HCT116 (cell line): Measurements from ENCODE around the gene MIPEP. TPM values are rescaled to one million over a fixed set of nuclear protein-coding genes. Genes with fewer than 3 reads are reported as not detected.

Source experiments
- ATAC-seq: fragments of 200-7000 bp; cut with Tn5 transposase; 2 replicates; pipeline ENCODE4 v1.9.1; 2020; ENCODE audit warnings: mild to moderate bottlenecking, moderate library complexity
- BruUV-seq: library from RNA; stranded (reverse); fragments of 400-500 nt; replicated peaks from 2 replicates; lab custom pipeline; 2021; lab: Mats Ljungman, UMichigan
- CTCF ChIA-PET: fragments of 300-600 bp; sonication (Branson Sonifier 250); formaldehyde crosslinking; loops from one replicate; lab custom pipeline; 2021; ENCODE audit warnings: antibody characterized with exemption; lab: Charles Lee
- POLR2A ChIA-PET: fragments of 300-600, 350-600 bp; sonication (Branson Sonifier 250); formaldehyde crosslinking; loops from one replicate; lab custom pipeline; 2021; ENCODE audit warnings: antibody characterized with exemption; lab: Charles Lee
- RAD21 ChIA-PET, 2 experiments: fragments of 300-600 bp; sonication (Branson Sonifier 250); formaldehyde crosslinking; loops; one replicate each; lab custom pipeline; 2023; ENCODE audit warnings: low total read pairs in 2 of 2; ENCODE audit not compliant: uncharacterized antibody in 2 of 2, unreplicated experiment in 2 of 2, low non-redundant PET in 1 of 2; lab: Charles Lee
- DNase-seq: peaks from one replicate; pipeline ENCODE4 v3.0.0-alpha.2; 2010; ENCODE audit warnings: low read depth, low spot score
- H2AFZ ChIP-seq: fragments of 200-600 bp; shearing (Covaris generic), sonication (generic); 2 replicates; pipeline ENCODE4 v1.6.1; 2017; ENCODE audit warnings: low read depth, mixed run types, mixed read lengths, antibody characterized with exemption, low read length; ENCODE audit not compliant: poor library complexity, severe bottlenecking
- H3K27ac ChIP-seq: 2 replicates; pipeline ENCODE4 v1.5.1; 2012; ENCODE audit warnings: low read depth, low read length
- H3K27me3 ChIP-seq: fragments of 200-600 bp; sonication (generic); 2 replicates; pipeline ENCODE4 v1.6.1; 2016; ENCODE audit warnings: mixed run types, low read length, mixed read lengths; ENCODE audit not compliant: insufficient read depth
- H3K36me3 ChIP-seq, 2 experiments: fragments of 200-500 bp in 1 of 2; fragments of 200-600 bp in 1 of 2; sonication (Bioruptor generic) in 1 of 2; sonication (generic) in 1 of 2; 2 replicates each; pipeline versions ENCODE4 v1.5.1 to v1.6.1; 2014 to 2016; ENCODE audit warnings: low read length in 2 of 2, inconsistent platforms in 1 of 2, mixed read lengths in 1 of 2, mixed run types in 1 of 2; ENCODE audit not compliant: insufficient read depth in 2 of 2, control insufficient read depth in 1 of 2
- H3K4me1 ChIP-seq, 2 experiments: fragments of 200-600 bp in 1 of 2; sonication (generic) in 1 of 2; 2 replicates each; pipeline versions ENCODE4 v1.5.1 to v1.6.1; 2012 to 2017; ENCODE audit warnings: low read length in 2 of 2, inconsistent platforms in 1 of 2, mild to moderate bottlenecking in 1 of 2, mixed read lengths in 1 of 2, mixed run types in 1 of 2, moderate library complexity in 1 of 2; ENCODE audit not compliant: insufficient read depth in 2 of 2, control insufficient read depth in 1 of 2
- H3K4me2 ChIP-seq: fragments of 200-600 bp; sonication (generic); 2 replicates; pipeline ENCODE4 v1.6.1; 2017; ENCODE audit warnings: mixed run types, low read length, mixed read lengths
- H3K4me3 ChIP-seq, 2 experiments: fragments of 200-600 bp in 1 of 2; sonication (generic) in 1 of 2; replicated peaks in 1 of 2; 2 replicates each; pipeline ENCODE4 v1.5.1; 2011 to 2016; ENCODE audit warnings: low read length in 2 of 2, control low read depth in 1 of 2, low read depth in 1 of 2, mild to moderate bottlenecking in 1 of 2, mixed read lengths in 1 of 2, mixed run types in 1 of 2
- H3K79me2 ChIP-seq: fragments of 200-600 bp; sonication (generic); 2 replicates; pipeline ENCODE4 v1.6.1; 2017; ENCODE audit warnings: mild to moderate bottlenecking, mixed run types, low read length, moderate library complexity, mixed read lengths; ENCODE audit not compliant: insufficient read depth
- H3K9ac ChIP-seq: fragments of 200-600 bp; sonication (generic); 2 replicates; pipeline ENCODE4 v1.6.1; 2016; ENCODE audit warnings: low read length, mixed read lengths
- H3K9me2 ChIP-seq: fragments of 200-600 bp; sonication (generic), shearing (Covaris generic); 2 replicates; pipeline ENCODE4 v1.6.1; 2017; ENCODE audit warnings: mixed run types, mild to moderate bottlenecking, moderate library complexity; ENCODE audit not compliant: insufficient read depth
- H3K9me3 ChIP-seq, 2 experiments: fragments of 200-500 bp in 1 of 2; fragments of 200-600 bp in 1 of 2; sonication (Bioruptor generic) in 1 of 2; sonication (generic) in 1 of 2; 2 replicates each; pipeline ENCODE4 v1.6.1; 2014 to 2017; ENCODE audit warnings: low read length in 2 of 2, mixed read lengths in 2 of 2, inconsistent platforms in 1 of 2, low read depth in 1 of 2, mild to moderate bottlenecking in 1 of 2, mixed run types in 1 of 2, moderate library complexity in 1 of 2; ENCODE audit not compliant: control insufficient read depth in 1 of 2, insufficient read depth in 1 of 2
- H4K20me1 ChIP-seq: fragments of 200-600 bp; sonication (generic), shearing (Covaris generic); 2 replicates; pipeline ENCODE4 v1.6.1; 2017; ENCODE audit warnings: mixed run types, mild to moderate bottlenecking, moderate library complexity; ENCODE audit not compliant: insufficient read depth
- CBX3 ChIP-seq: IDR thresholded peaks from 2 replicates; pipeline ENCODE4 v1.6.1; 2012; ENCODE audit warnings: low read depth
- CEBPB ChIP-seq: IDR thresholded peaks from 2 replicates; pipeline ENCODE4 v1.6.1; 2012; ENCODE audit warnings: low read depth
- EGR1 ChIP-seq: IDR thresholded peaks from 2 replicates; pipeline ENCODE4 v1.6.1; 2012; ENCODE audit warnings: low read depth
- ELF1 ChIP-seq: IDR thresholded peaks from 2 replicates; pipeline ENCODE4 v1.6.1; 2012; ENCODE audit warnings: low read depth, borderline replicate concordance
- EZH2 ChIP-seq: fragments of 200-600 bp; sonication (generic); IDR thresholded peaks from 2 replicates; pipeline ENCODE4 v1.6.1; 2017; ENCODE audit warnings: antibody characterized with exemption, mixed run types
- EZH2phosphoT487 ChIP-seq: fragments of 200-600 bp; IDR thresholded peaks from 2 replicates; pipeline ENCODE4 v1.6.1; 2018; ENCODE audit warnings: antibody characterized with exemption, borderline replicate concordance
- FOSL1 ChIP-seq: IDR thresholded peaks from 2 replicates; pipeline ENCODE4 v1.6.1; 2012; ENCODE audit warnings: low read depth
- JUND ChIP-seq: IDR thresholded peaks from 2 replicates; pipeline ENCODE4 v1.6.1; 2012
- POLR2A ChIP-seq: IDR thresholded peaks from 2 replicates; pipeline ENCODE4 v1.7.0; 2011; ENCODE audit warnings: borderline replicate concordance; ENCODE audit not compliant: insufficient read depth, insufficient read length; ENCODE audit errors: extremely low read depth
- POLR2AphosphoS5 ChIP-seq: IDR thresholded peaks from 2 replicates; pipeline ENCODE4 v1.6.1; 2011; ENCODE audit warnings: mild to moderate bottlenecking, low read depth, low read length, moderate library complexity
- RAD21 ChIP-seq: IDR thresholded peaks from 2 replicates; pipeline ENCODE4 v1.6.1; 2012; ENCODE audit warnings: low read depth, mild to moderate bottlenecking
- SIN3A ChIP-seq: IDR thresholded peaks from 2 replicates; pipeline ENCODE4 v1.6.1; 2012; ENCODE audit warnings: low read depth
- SRF ChIP-seq: IDR thresholded peaks from 2 replicates; pipeline ENCODE4 v1.6.1; 2012; ENCODE audit warnings: low read depth
- TCF7L2 ChIP-seq: IDR thresholded peaks from 2 replicates; pipeline ENCODE4 v1.7.0; 2011; ENCODE audit warnings: borderline replicate concordance, inconsistent platforms; ENCODE audit not compliant: insufficient read depth, insufficient read length; ENCODE audit errors: extremely low read depth
- ZNF274 ChIP-seq: fragments of 200-500 bp; sonication (Bioruptor generic); IDR thresholded peaks from 2 replicates; pipeline ENCODE4 v1.6.1; 2014; ENCODE audit warnings: mild to moderate bottlenecking, low read depth, low read length, inconsistent platforms
- intact Hi-C: fragments of 100-400 bp; cut with micrococcal nuclease; formaldehyde crosslinking; loops from 2 replicates; pipeline ENCODE4 v1.10.0; 2022
- total RNA-seq: library from RNA; stranded (reverse); gene quantifications from one replicate; pipeline ENCODE4 v1.2.1, GENCODE V29; 2021; ENCODE audit not compliant: unreplicated experiment
- TF ChIP-seq, protein P1 (sequence below): IDR thresholded peaks from 2 replicates; pipeline ENCODE4 v1.6.1; 2012; ENCODE audit warnings: low read depth
- TF ChIP-seq, protein P2 (sequence below): IDR thresholded peaks from 2 replicates; pipeline ENCODE4 v1.6.1; 2012
- TF ChIP-seq, protein P3 (sequence below): IDR thresholded peaks from 2 replicates; pipeline ENCODE4 v1.6.1; 2011; ENCODE audit warnings: mild to moderate bottlenecking, low read length, moderate library complexity; ENCODE audit not compliant: insufficient replicate concordance; ENCODE audit errors: extremely low read depth
- TF ChIP-seq, protein P4 (sequence below), 3 experiments: fragments of 200-600 bp in 1 of 3; sonication (generic) in 1 of 3; IDR thresholded peaks in 2 of 3; conservative IDR thresholded peaks in 1 of 3; 2 replicates each; pipeline ENCODE4 v1.5.1; 2012 to 2017; ENCODE audit warnings: low read depth in 2 of 3, low read length in 2 of 3, antibody characterized with exemption in 1 of 3, borderline replicate concordance in 1 of 3, control low read depth in 1 of 3, mild to moderate bottlenecking in 1 of 3, mixed read lengths in 1 of 3, mixed run types in 1 of 3, moderate library complexity in 1 of 3; ENCODE audit not compliant: insufficient read depth in 1 of 3
- TF ChIP-seq, protein P5 (sequence below): IDR thresholded peaks from 2 replicates; pipeline ENCODE4 v1.6.1; 2012

MIPEP gene
- total RNA-seq, 1 experiment from 2014 or later = 33.3 TPM

DNA sequence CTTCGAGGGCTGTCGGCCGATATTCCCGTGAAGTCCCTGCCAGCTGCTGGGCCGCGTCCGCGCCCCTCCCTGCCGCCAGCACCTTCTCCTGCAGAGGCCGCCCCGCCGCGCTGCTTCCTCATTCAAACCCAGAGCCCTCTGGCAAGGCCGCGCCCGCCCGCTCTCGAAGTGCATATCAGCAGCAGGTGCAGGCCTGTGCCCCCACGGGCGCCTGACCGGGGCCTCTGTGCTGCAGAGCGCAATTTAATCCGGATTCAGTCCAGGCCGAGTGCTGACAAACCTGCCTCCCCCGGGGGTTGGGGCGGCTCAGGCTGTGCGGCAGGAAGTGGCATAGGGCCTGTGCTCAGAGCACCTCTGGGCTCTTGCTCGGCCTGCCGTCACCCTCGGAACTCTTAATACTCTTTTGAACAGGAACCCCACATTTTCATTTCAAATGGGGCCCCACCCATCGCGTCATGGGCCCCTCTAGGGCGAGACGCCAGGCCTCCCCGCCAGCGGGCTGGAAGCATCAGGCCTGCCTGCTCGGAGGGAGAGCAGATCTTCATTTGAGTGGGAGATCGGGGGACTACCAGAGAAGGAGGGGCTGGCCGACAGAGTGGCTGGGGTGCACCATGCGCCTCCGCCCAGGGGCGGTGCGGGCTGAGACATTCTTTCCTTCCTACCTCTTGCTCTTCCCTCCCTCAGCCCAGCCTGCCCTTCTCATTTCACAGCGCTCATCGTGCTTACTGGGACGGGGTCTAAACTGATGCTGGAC, 193.3 kb downstream of the MIPEP start:
- Histone ChIP-seq H2AFZ (no peak overlapping the region), H3K27ac (no peak overlapping the region), H3K36me3 (no peaks in the 10 kb centered on the region), H3K27me3 (no peaks in the 10 kb centered on the region), H3K9me3 (no peaks in the 10 kb centered on the region), H3K4me2 (no peak overlapping the region), H4K20me1 (no peaks in the 10 kb centered on the region), H3K4me3 (no peak overlapping the region), H3K9ac (no peak overlapping the region), H3K4me1 (no peaks in the 10 kb centered on the region), H3K79me2 (no peaks in the 10 kb centered on the region), H3K9me2 (no peaks in the 10 kb centered on the region)
- TF ChIP-seq, protein P1, sequence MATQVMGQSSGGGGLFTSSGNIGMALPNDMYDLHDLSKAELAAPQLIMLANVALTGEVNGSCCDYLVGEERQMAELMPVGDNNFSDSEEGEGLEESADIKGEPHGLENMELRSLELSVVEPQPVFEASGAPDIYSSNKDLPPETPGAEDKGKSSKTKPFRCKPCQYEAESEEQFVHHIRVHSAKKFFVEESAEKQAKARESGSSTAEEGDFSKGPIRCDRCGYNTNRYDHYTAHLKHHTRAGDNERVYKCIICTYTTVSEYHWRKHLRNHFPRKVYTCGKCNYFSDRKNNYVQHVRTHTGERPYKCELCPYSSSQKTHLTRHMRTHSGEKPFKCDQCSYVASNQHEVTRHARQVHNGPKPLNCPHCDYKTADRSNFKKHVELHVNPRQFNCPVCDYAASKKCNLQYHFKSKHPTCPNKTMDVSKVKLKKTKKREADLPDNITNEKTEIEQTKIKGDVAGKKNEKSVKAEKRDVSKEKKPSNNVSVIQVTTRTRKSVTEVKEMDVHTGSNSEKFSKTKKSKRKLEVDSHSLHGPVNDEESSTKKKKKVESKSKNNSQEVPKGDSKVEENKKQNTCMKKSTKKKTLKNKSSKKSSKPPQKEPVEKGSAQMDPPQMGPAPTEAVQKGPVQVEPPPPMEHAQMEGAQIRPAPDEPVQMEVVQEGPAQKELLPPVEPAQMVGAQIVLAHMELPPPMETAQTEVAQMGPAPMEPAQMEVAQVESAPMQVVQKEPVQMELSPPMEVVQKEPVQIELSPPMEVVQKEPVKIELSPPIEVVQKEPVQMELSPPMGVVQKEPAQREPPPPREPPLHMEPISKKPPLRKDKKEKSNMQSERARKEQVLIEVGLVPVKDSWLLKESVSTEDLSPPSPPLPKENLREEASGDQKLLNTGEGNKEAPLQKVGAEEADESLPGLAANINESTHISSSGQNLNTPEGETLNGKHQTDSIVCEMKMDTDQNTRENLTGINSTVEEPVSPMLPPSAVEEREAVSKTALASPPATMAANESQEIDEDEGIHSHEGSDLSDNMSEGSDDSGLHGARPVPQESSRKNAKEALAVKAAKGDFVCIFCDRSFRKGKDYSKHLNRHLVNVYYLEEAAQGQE = no peak
- no peak for TF ChIP-seq POLR2AphosphoS5
- no peak for TF ChIP-seq SRF
- no peak for TF ChIP-seq POLR2A
- TF ChIP-seq ELF1 = no peak
- TF ChIP-seq EZH2phosphoT487 = no peak
- TF ChIP-seq, protein P2, sequence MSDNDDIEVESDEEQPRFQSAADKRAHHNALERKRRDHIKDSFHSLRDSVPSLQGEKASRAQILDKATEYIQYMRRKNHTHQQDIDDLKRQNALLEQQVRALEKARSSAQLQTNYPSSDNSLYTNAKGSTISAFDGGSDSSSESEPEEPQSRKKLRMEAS = no peak
- TF ChIP-seq, protein P3, sequence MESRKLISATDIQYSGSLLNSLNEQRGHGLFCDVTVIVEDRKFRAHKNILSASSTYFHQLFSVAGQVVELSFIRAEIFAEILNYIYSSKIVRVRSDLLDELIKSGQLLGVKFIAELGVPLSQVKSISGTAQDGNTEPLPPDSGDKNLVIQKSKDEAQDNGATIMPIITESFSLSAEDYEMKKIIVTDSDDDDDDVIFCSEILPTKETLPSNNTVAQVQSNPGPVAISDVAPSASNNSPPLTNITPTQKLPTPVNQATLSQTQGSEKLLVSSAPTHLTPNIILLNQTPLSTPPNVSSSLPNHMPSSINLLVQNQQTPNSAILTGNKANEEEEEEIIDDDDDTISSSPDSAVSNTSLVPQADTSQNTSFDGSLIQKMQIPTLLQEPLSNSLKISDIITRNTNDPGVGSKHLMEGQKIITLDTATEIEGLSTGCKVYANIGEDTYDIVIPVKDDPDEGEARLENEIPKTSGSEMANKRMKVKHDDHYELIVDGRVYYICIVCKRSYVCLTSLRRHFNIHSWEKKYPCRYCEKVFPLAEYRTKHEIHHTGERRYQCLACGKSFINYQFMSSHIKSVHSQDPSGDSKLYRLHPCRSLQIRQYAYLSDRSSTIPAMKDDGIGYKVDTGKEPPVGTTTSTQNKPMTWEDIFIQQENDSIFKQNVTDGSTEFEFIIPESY = no peak
- no peak for TF ChIP-seq TCF7L2
- TF ChIP-seq FOSL1 = no peak
- TF ChIP-seq CEBPB = no peak
- no peak for TF ChIP-seq CBX3
- no peak for TF ChIP-seq JUND
- no peak for TF ChIP-seq ZNF274
- TF ChIP-seq RAD21 = no peak
- TF ChIP-seq, protein P4, sequence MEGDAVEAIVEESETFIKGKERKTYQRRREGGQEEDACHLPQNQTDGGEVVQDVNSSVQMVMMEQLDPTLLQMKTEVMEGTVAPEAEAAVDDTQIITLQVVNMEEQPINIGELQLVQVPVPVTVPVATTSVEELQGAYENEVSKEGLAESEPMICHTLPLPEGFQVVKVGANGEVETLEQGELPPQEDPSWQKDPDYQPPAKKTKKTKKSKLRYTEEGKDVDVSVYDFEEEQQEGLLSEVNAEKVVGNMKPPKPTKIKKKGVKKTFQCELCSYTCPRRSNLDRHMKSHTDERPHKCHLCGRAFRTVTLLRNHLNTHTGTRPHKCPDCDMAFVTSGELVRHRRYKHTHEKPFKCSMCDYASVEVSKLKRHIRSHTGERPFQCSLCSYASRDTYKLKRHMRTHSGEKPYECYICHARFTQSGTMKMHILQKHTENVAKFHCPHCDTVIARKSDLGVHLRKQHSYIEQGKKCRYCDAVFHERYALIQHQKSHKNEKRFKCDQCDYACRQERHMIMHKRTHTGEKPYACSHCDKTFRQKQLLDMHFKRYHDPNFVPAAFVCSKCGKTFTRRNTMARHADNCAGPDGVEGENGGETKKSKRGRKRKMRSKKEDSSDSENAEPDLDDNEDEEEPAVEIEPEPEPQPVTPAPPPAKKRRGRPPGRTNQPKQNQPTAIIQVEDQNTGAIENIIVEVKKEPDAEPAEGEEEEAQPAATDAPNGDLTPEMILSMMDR (IDR thresholded peaks at IDR 0.05 in 2 of 3, conservative IDR thresholded peaks at IDR 0.05 in 1 of 3; ENCODE audit: borderline replicate concordance in 1 of 3, insufficient read depth in 1 of 3, low read depth in 2 of 3, low read length in 2 of 3) = no peak
- no peak for TF ChIP-seq SIN3A
- TF ChIP-seq, protein P5, sequence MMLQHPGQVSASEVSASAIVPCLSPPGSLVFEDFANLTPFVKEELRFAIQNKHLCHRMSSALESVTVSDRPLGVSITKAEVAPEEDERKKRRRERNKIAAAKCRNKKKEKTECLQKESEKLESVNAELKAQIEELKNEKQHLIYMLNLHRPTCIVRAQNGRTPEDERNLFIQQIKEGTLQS = no peak
- TF ChIP-seq EZH2 = no peak
- no peak for TF ChIP-seq EGR1
- intact Hi-C loops = no loop called here
- DNase-seq (no peak), ATAC-seq (no peak)
- RAD21 ChIA-PET = no interaction called here
- BruUV-seq = no TSS peak
- POLR2A ChIA-PET = no interaction called here
- CTCF ChIA-PET = no interaction called here
